Effector CD8-positive, alpha-beta T cell (primary cell): ENCODE measurements around the gene CHRD.

ENCODE experiments used
- DNase-seq: peaks from one replicate; lab custom pipeline; 2025; lab: John Stamatoyannopoulos, UW

CHRD gene

GRCh38 chr3:184382326-184383032, 2.6 kb downstream of the CHRD start:
- no peak for DNase-seq

- DNase-seq: no peak
These were observed 3.3 kb downstream of the CHRD start for GRCh38 chr3:184383033-184383740.

GRCh38 chr3:184384342-184384741, 4.5 kb downstream of the CHRD start:
- no peak for DNase-seq

- DNase-seq: no peak
These were observed 5.1 kb downstream of the CHRD start for GRCh38 chr3:184384856-184385422.

- DNase-seq: no peak
These were observed 6.4 kb downstream of the CHRD start for GRCh38 chr3:184386047-184386806.

- DNase-seq: no peak
These were observed 7.4 kb downstream of the CHRD start for GRCh38 chr3:184387174-184387714.

GRCh38 chr3:184388164-184388935, 8.5 kb downstream of the CHRD start:
- no peak for DNase-seq

GRCh38 chr3:184388936-184389230, 9.0 kb downstream of the CHRD start:
- DNase-seq: no peak

GRCh38 chr3:184389384-184389783, 9.5 kb downstream of the CHRD start:
- DNase-seq: no peak

GRCh38 chr3:184389935-184390528, 10.2 kb downstream of the CHRD start:
- DNase-seq: no peak

- DNase-seq: no peak
These were observed 11.4 kb downstream of the CHRD start for GRCh38 chr3:184391266-184391665.

GRCh38 chr3:184395320-184395660, 15.4 kb downstream of the CHRD start:
- DNase-seq: no peak

- no peak for DNase-seq
These were observed 19.6 kb downstream of the CHRD start for GRCh38 chr3:184399410-184399809.

GRCh38 chr3:184405075-184406030, 25.5 kb downstream of the CHRD start:
- DNase-seq: no peak

GRCh38 chr3:184409331-184409926, 29.6 kb downstream of the CHRD start:
- no peak for DNase-seq

GRCh38 chr3:184409946-184410500, 30.2 kb downstream of the CHRD start:
- no peak for DNase-seq

GRCh38 chr3:184414418-184415202, 34.8 kb downstream of the CHRD start:
- no peak for DNase-seq

GRCh38 chr3:184415203-184415490, 35.3 kb downstream of the CHRD start:
- no peak for DNase-seq
